Smooth muscle cell (in vitro differentiated cells): ENCODE measurements around the gene ZER1. TPM values are rescaled to one million over a fixed set of nuclear protein-coding genes. Genes with fewer than 3 reads are reported as not detected.

ENCODE experiments used
- DNase-seq: peaks from one replicate; lab custom pipeline; 2025; ENCODE audit not compliant: unreplicated experiment; lab: John Stamatoyannopoulos, UW
- H2AFZ ChIP-seq: fragments of 200-600 bp; sonication (generic); 2 replicates; pipeline ENCODE4 v1.6.0; 2016; ENCODE audit warnings: antibody characterized with exemption, low read depth, mild to moderate bottlenecking
- H3F3A ChIP-seq: fragments of 200-600 bp; sonication (generic); 2 replicates; pipeline ENCODE4 v1.6.0; 2017; ENCODE audit warnings: antibody characterized with exemption, low read depth
- H3K27ac ChIP-seq: fragments of 200-600 bp; sonication (generic); 2 replicates; pipeline ENCODE4 v1.5.1; 2016; ENCODE audit warnings: low read depth, mild to moderate bottlenecking
- H3K27me3 ChIP-seq: fragments of 200-600 bp; sonication (generic); 2 replicates; pipeline ENCODE4 v1.6.1; 2016; ENCODE audit warnings: low read depth, mild to moderate bottlenecking
- H3K36me3 ChIP-seq: fragments of 200-600 bp; sonication (generic); 2 replicates; pipeline ENCODE4 v1.5.1; 2016; ENCODE audit warnings: low read depth
- H3K4me1 ChIP-seq: fragments of 200-600 bp; sonication (generic); 2 replicates; pipeline ENCODE4 v1.5.1; 2016; ENCODE audit warnings: low read depth
- H3K4me2 ChIP-seq: fragments of 200-600 bp; sonication (generic); 2 replicates; pipeline ENCODE4 v1.6.0; 2016; ENCODE audit warnings: mild to moderate bottlenecking
- H3K4me3 ChIP-seq: fragments of 200-600 bp; sonication (generic); 2 replicates; pipeline ENCODE4 v1.5.1; 2016; ENCODE audit warnings: mild to moderate bottlenecking
- H3K79me2 ChIP-seq: fragments of 200-600 bp; sonication (generic); 2 replicates; pipeline ENCODE4 v1.6.0; 2016; ENCODE audit warnings: low read depth, mild to moderate bottlenecking
- H3K9ac ChIP-seq: fragments of 200-600 bp; sonication (generic); 2 replicates; pipeline ENCODE4 v1.6.0; 2016; ENCODE audit warnings: low read depth
- H3K9me3 ChIP-seq: fragments of 200-600 bp; sonication (generic); replicated peaks from 2 replicates; pipeline ENCODE4 v1.5.1; 2016; ENCODE audit warnings: low read depth
- H4K20me1 ChIP-seq: fragments of 200-600 bp; sonication (generic); 2 replicates; pipeline ENCODE4 v1.6.0; 2016; ENCODE audit warnings: low read depth
- CTCF ChIP-seq: fragments of 200-600 bp; sonication (generic); IDR thresholded peaks from 2 replicates; pipeline ENCODE4 v1.5.1; 2017; ENCODE audit warnings: borderline replicate concordance, mild to moderate bottlenecking, antibody characterized with exemption; ENCODE audit not compliant: insufficient read depth, poor library complexity, severe bottlenecking
- WGBS: methylation state at CpG from one replicate; pipeline ENCODE4 v1.1.7; 2016; ENCODE audit warnings: low lambda C conversion rate; 5-methylcytosine and 5-hydroxymethylcytosine counted together
- polyA plus RNA-seq: library from polyadenylated mRNA; unstranded; fragments of >200 nt; fragmentation: Nextera tagmentation; extraction: Ambion mirVana; gene quantifications from 2 replicates; pipeline ENCODE4 v1.2.1, GENCODE V29; 2016
- total RNA-seq: library from RNA; depleted of rRNA; stranded (reverse); fragments of >200 nt; gene quantifications from 2 replicates; pipeline ENCODE4 v1.2.3, GENCODE V29; 2014

The ZER1 gene
- total and polyA plus RNA-seq, 2 experiments from 2014 or later, result 30.6 to 38.4 TPM

GRCh38 chr9:128732576-128732975 lies 39.2 kb downstream of the ZER1 start:
- Histone ChIP-seq H3K27me3 (no peaks in the 10 kb centered on the region), H3K27ac (no peak overlapping the region), H3K9me3 (no peaks in the 10 kb centered on the region), H2AFZ (no peak overlapping the region), H3F3A (no peaks in the 10 kb centered on the region), H3K9ac (no peak overlapping the region), H3K4me2 (no peak overlapping the region), H4K20me1 (no peaks in the 10 kb centered on the region), H3K4me1 (no peaks in the 10 kb centered on the region), H3K4me3 (no peak overlapping the region), H3K36me3 (no peaks in the 10 kb centered on the region), H3K79me2 (no peaks in the 10 kb centered on the region)
- 96% methylated on average over 13 of the region's 13 CpGs for WGBS
- TF ChIP-seq CTCF, result no peak
- no peak for DNase-seq

GRCh38 chr9:128731691-128732090 lies 40.0 kb downstream of the ZER1 start:
- no peaks in the 10 kb centered on the region for H3K4me1 ChIP-seq
- H3K4me3 ChIP-seq, result no peak overlapping the region
- H4K20me1 ChIP-seq, result no peaks in the 10 kb centered on the region
- no peak overlapping the region for H3K9ac ChIP-seq
- DNase-seq, result no peak
- H3K9me3 ChIP-seq, result no peaks in the 10 kb centered on the region
- no peak overlapping the region for H3K27ac ChIP-seq
- H3K79me2 ChIP-seq, result no peaks in the 10 kb centered on the region
- TF ChIP-seq CTCF, result no peak
- H3K27me3 ChIP-seq, result no peaks in the 10 kb centered on the region
- H2AFZ ChIP-seq, result no peak overlapping the region
- H3F3A ChIP-seq, result no peaks in the 10 kb centered on the region
- WGBS, result 87% methylated on average over 9 of the region's 9 CpGs
- H3K4me2 ChIP-seq, result no peak overlapping the region
- H3K36me3 ChIP-seq, result no peaks in the 10 kb centered on the region

- Histone ChIP-seq H3K27me3 (no peaks in the 10 kb centered on the region), H3K4me1 (no peaks in the 10 kb centered on the region), H3K9ac (no peak overlapping the region), H3K4me2 (no peak overlapping the region), H3K4me3 (no peak overlapping the region), H3K27ac (no peak overlapping the region), H3K79me2 (no peaks in the 10 kb centered on the region), H3F3A (no peaks in the 10 kb centered on the region), H3K9me3 (no peaks in the 10 kb centered on the region), H3K36me3 (no peaks in the 10 kb centered on the region), H2AFZ (no peak overlapping the region), H4K20me1 (no peaks in the 10 kb centered on the region)
- WGBS, result 94% methylated on average over 13 of the region's 13 CpGs
- no peak for TF ChIP-seq CTCF
- no peak for DNase-seq
Observed at GRCh38 chr9:128731093-128731492, 40.6 kb downstream of the ZER1 start.

- Histone ChIP-seq H3K4me2 (no peak overlapping the region), H2AFZ (no peak overlapping the region), H3K9ac (no peak overlapping the region), H3F3A (no peaks in the 10 kb centered on the region), H3K27me3 (no peaks in the 10 kb centered on the region), H3K36me3 (no peaks in the 10 kb centered on the region), H3K4me1 (no peaks in the 10 kb centered on the region), H3K27ac (no peak overlapping the region), H3K79me2 (no peaks in the 10 kb centered on the region), H3K4me3 (no peak overlapping the region), H4K20me1 (no peaks in the 10 kb centered on the region), H3K9me3 (no peaks in the 10 kb centered on the region)
- DNase-seq, result no peak
- no peak for TF ChIP-seq CTCF
- 94% methylated on average over 27 of the region's 27 CpGs for WGBS
Observed at GRCh38 chr9:128729766-128730517, 41.8 kb downstream of the ZER1 start.
